B cell (primary cell): ENCODE results near the gene SEMA3B. TPM values are rescaled to one million over a fixed set of nuclear protein-coding genes. Genes with fewer than 3 reads are reported as not detected.

Source experiments
- ATAC-seq: fragments of 200-7000 bp; cut with Tn5 transposase; one replicate; pipeline ENCODE4 v1.10.0; 2021; ENCODE audit warnings: low read depth, mild to moderate bottlenecking, moderate number of reproducible peaks, moderate library complexity
- CTCF ChIA-PET: fragments of 350-600 bp; sonication (Branson Sonifier 250); formaldehyde crosslinking; loops from one replicate; lab custom pipeline; 2021; ENCODE audit warnings: antibody characterized with exemption, inconsistent platforms; lab: Charles Lee
- POLR2A ChIA-PET: fragments of 350-600 bp; sonication (Branson Sonifier 250); formaldehyde crosslinking; loops from one replicate; lab custom pipeline; 2021; ENCODE audit warnings: antibody characterized with exemption; lab: Charles Lee
- DNase-seq: peaks from one replicate; pipeline ENCODE4 v3.0.0; 2013
- H2AFZ ChIP-seq: 2 replicates; pipeline ENCODE4 v1.6.1; 2012; ENCODE audit warnings: mild to moderate bottlenecking, low read depth, low read length; ENCODE audit not compliant: insufficient read depth, poor library complexity, severe bottlenecking
- H3K27ac ChIP-seq, 2 donors: 1 replicate in 1 of 2; 2 replicates in 1 of 2; pipeline ENCODE4 v1.5.1; 2012 to 2013; ENCODE audit warnings: low read length in 2 of 2, mild to moderate bottlenecking in 2 of 2, moderate library complexity in 1 of 2
- H3K27me3 ChIP-seq, 4 experiments: fragments of 200-600 bp in 1 of 4; sonication (generic) in 1 of 4; replicated peaks in 1 of 4; 1 replicate in 2 of 4; 2 replicates in 2 of 4; pipeline versions ENCODE4 v1.6.1 to v1.7.0; 2013 to 2016; ENCODE audit warnings: low read length in 3 of 4, mild to moderate bottlenecking in 2 of 4, mixed read lengths in 1 of 4, moderate library complexity in 1 of 4; ENCODE audit not compliant: insufficient read depth in 4 of 4, control insufficient read depth in 3 of 4; ENCODE audit errors: control extremely low read depth in 1 of 4
- H3K36me3 ChIP-seq, 2 experiments: replicated peaks in 1 of 2; 1 replicate in 1 of 2; 2 replicates in 1 of 2; pipeline versions ENCODE4 v1.6.1 to v1.7.1; 2013; ENCODE audit warnings: low read length in 1 of 2; ENCODE audit not compliant: insufficient read depth in 2 of 2, control insufficient read depth in 1 of 2; ENCODE audit errors: control extremely low read depth in 1 of 2, extremely low read depth in 1 of 2
- H3K4me1 ChIP-seq, 2 donors: fragments of 200-600 bp in 1 of 2; sonication (generic) in 1 of 2; 1 replicate in 1 of 2; 2 replicates in 1 of 2; pipeline versions ENCODE4 v1.5.1 to v1.6.1; 2013 to 2017; ENCODE audit warnings: low read length in 2 of 2; ENCODE audit not compliant: control insufficient read depth in 2 of 2, insufficient read depth in 2 of 2
- H3K4me2 ChIP-seq: replicated peaks from 2 replicates; pipeline ENCODE3; 2012; ENCODE audit warnings: mild to moderate bottlenecking, low read depth, low read length; ENCODE audit not compliant: poor library complexity, severe bottlenecking
- H3K4me3 ChIP-seq, 5 experiments: fragments of 200-600 bp in 1 of 5; sonication (generic) in 1 of 5; 1 replicate in 3 of 5; 2 replicates in 2 of 5; pipeline versions ENCODE4 v1.5.1 to v1.7.0; 2011 to 2016; ENCODE audit warnings: low read length in 4 of 5, mild to moderate bottlenecking in 4 of 5, low read depth in 2 of 5, control low read depth in 1 of 5, moderate library complexity in 1 of 5; ENCODE audit not compliant: insufficient read depth in 1 of 5; ENCODE audit errors: control extremely low read depth in 1 of 5, extremely low read depth in 1 of 5
- H3K79me2 ChIP-seq: fragments of 200-600 bp; sonication (generic); one replicate; pipeline ENCODE4 v1.6.0; 2016; ENCODE audit warnings: low read length; ENCODE audit not compliant: control insufficient read depth, insufficient read depth
- H3K9ac ChIP-seq: fragments of 200-600 bp; sonication (generic); 2 replicates; pipeline ENCODE4 v1.6.1; 2017; ENCODE audit warnings: mild to moderate bottlenecking, low read length, moderate library complexity
- H3K9me3 ChIP-seq, 3 donors: one replicate each; pipeline versions ENCODE4 v1.6.1 to v1.7.1; 2013; ENCODE audit warnings: low read length in 2 of 3; ENCODE audit not compliant: control insufficient read depth in 2 of 3, insufficient read depth in 1 of 3; ENCODE audit errors: control extremely low read depth in 1 of 3
- H4K20me1 ChIP-seq: 2 replicates; pipeline ENCODE4 v1.6.0; 2012; ENCODE audit warnings: mild to moderate bottlenecking, low read length; ENCODE audit not compliant: insufficient read depth, control insufficient read depth, poor library complexity, severe bottlenecking
- H3K27ac Mint-ChIP-seq: one replicate; pipeline ENCODE4 v1.8.0; 2021; ENCODE audit warnings: mixed read lengths
- H3K27me3 Mint-ChIP-seq: one replicate; pipeline ENCODE4 v1.8.0; 2021; ENCODE audit warnings: mixed read lengths
- H3K4me1 Mint-ChIP-seq: one replicate; pipeline ENCODE4 v1.8.0; 2021; ENCODE audit warnings: mixed read lengths
- H3K4me3 Mint-ChIP-seq: one replicate; pipeline ENCODE4 v1.8.0; 2021; ENCODE audit warnings: mixed read lengths
- H3K9me3 Mint-ChIP-seq: one replicate; pipeline ENCODE4 v1.8.0; 2022; ENCODE audit warnings: mixed read lengths; ENCODE audit not compliant: insufficient read depth
- CTCF ChIP-seq: fragments of 200-600 bp; IDR thresholded peaks from one replicate; pipeline ENCODE4 v1.8.0; 2022; ENCODE audit warnings: antibody characterized with exemption, mild to moderate bottlenecking
- EZH2 ChIP-seq: IDR thresholded peaks from 2 replicates; pipeline ENCODE4 v1.6.1; 2012; ENCODE audit warnings: borderline replicate concordance, low read depth, mild to moderate bottlenecking, moderate library complexity, low read length; ENCODE audit not compliant: insufficient read depth, poor library complexity, severe bottlenecking
- WGBS: methylation state at CpG from one replicate; pipeline ENCODE4 v1.1.5; 2013; ENCODE audit warnings: missing lambda C conversion rate; ENCODE audit not compliant: insufficient coverage; 5-methylcytosine and 5-hydroxymethylcytosine counted together
- intact Hi-C: fragments of 100-400 bp; cut with micrococcal nuclease; formaldehyde crosslinking; loops from one replicate; pipeline ENCODE4 v1.10.0; 2022
- polyA plus RNA-seq: library from polyadenylated mRNA; depleted of rRNA; stranded (reverse); fragments of >200 nt; gene quantifications from 2 replicates; pipeline ENCODE4 v1.2.3, GENCODE V29; 2012
- total RNA-seq, 2 donors: library from RNA; stranded (reverse); fragments of 120-200 nt in 1 of 2; gene quantifications; 1 replicate in 1 of 2; 2 replicates in 1 of 2; pipeline versions ENCODE4 v1.2.3 to v1.2.4, GENCODE V29; 2013 to 2022

Gene SEMA3B
- total and polyA plus RNA-seq, 2 donors (not counting 1 experiment from before 2014, with no cell fraction given): 0.34 to 0.52 TPM

DNA sequence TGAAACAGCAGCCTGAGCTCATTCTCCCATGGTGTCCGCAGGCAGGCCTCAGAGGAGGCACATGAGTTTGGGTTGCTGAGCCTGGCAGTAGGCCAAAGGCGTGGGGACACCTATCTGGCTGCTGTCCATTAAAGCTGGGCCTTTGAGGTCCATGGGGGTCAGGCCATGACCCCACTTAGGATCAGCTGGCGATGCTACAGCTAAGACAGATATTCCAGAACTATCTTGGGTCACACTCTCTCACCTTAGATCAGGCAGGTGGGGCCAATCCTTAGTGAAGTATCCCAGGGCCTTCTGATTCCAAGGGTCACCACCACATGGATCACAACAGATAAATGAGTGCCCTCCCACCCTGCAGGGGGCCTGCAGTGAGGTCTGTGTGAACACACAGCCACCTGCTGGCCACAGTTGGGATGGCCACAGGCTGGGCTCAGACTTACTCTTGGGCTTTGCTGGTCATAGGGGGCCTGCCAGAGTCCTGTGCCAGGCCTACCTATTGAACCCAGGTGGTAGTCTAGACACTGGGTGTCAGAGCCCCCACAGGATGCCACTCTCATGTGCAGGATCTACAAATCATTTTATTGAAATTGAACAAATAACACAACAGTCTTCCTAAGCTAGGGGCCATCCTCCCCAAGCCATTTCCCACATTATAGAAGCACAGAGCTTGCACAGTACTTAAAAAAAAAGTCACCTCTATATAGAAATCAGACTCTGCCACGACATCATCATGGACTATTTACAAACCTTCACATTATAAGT lies 55.6 kb downstream of the SEMA3B start:
- Histone ChIP-seq H3K79me2 (peaks cover 21% of the 10 kb centered on the region), H3K27ac (no peak overlapping the region), H4K20me1 (peaks cover 11% of the 10 kb centered on the region), H3K9ac (no peak overlapping the region), H3K4me3 (no peak overlapping the region), H3K9me3 (peaks cover 0 to 3% (median 0%) of the 10 kb centered on the region in 3 donors), H3K36me3 (peaks cover 0 to 22% of the 10 kb centered on the region in 2 experiments), H3K27me3 (no peaks in the 10 kb centered on the region), H3K4me1 (peaks cover 27 to 47% of the 10 kb centered on the region in 2 donors), H3K4me2 (no peak overlapping the region), H2AFZ (no peak overlapping the region)
- intact Hi-C loops: loop anchor here (1.0 to 5.0 kb wide), 2 partner anchors 50 to 87 kb away; partner anchors contain the start of gene GNAI2
- Mint-ChIP-seq H3K27ac (peak overlapping the region; percentile 54), H3K9me3 (no peaks in the 10 kb centered on the region), H3K27me3 (no peaks in the 10 kb centered on the region), H3K4me1 (peaks cover 44% of the 10 kb centered on the region), H3K4me3 (peak overlapping the region; percentile 26)
- ChIA-PET POLR2A (interaction anchor here (2.9 kb wide), 1 partner anchor 12 kb away, joined by 16 read pairs; no protein-coding TSS in a partner anchor), CTCF (interaction anchor here (0.7 to 3.1 kb wide), 16 partner anchors 10 to 130 kb away, joined by 3 to 28 read pairs (median 5); partner anchors contain the start of genes HYAL3, IFRD2 and NAA80)
- no peak for TF ChIP-seq EZH2
- TF ChIP-seq CTCF: peak; percentile 83
- peak; percentile 70 for DNase-seq
- peak; percentile 26 for ATAC-seq
- WGBS: 86% methylated on average over 3 of the region's 4 CpGs

GRCh38 chr3:50325113-50325480 lies 56.1 kb downstream of the SEMA3B start:
- Mint-ChIP-seq H3K4me1 (peaks cover 39% of the 10 kb centered on the region), H3K4me3 (peak overlapping the region; percentile 26), H3K9me3 (no peaks in the 10 kb centered on the region), H3K27ac (no peak overlapping the region), H3K27me3 (no peaks in the 10 kb centered on the region)
- H3K36me3 ChIP-seq: peaks cover 0 to 27% of the 10 kb centered on the region in 2 experiments
- ChIA-PET CTCF (interaction anchor here (0.7 to 3.1 kb wide), 11 partner anchors 10 to 99 kb away, joined by 3 to 28 read pairs (median 6); partner anchors contain the start of genes HYAL3, IFRD2 and NAA80), POLR2A (interaction anchor here (2.9 kb wide), 1 partner anchor 12 kb away, joined by 16 read pairs; no protein-coding TSS in a partner anchor)
- H3K4me2 ChIP-seq: no peak overlapping the region
- intact Hi-C loops: no loop called here
- no peak overlapping the region for H2AFZ ChIP-seq
- WGBS: no CpG with 5 or more reads among the region's 2 CpGs
- H4K20me1 ChIP-seq: peaks cover 11% of the 10 kb centered on the region
- H3K79me2 ChIP-seq: peaks cover 21% of the 10 kb centered on the region
- peaks cover 25 to 41% of the 10 kb centered on the region in 2 donors for H3K4me1 ChIP-seq
- ATAC-seq: no peak
- no peaks in the 10 kb centered on the region for H3K27me3 ChIP-seq
- peaks cover 0 to 3% (median 0%) of the 10 kb centered on the region in 3 donors for H3K9me3 ChIP-seq
- H3K9ac ChIP-seq: no peak overlapping the region
- H3K27ac ChIP-seq: no peak overlapping the region
- no peak for DNase-seq
- H3K4me3 ChIP-seq: no peak overlapping the region
- TF ChIP-seq EZH2 (no peak), CTCF (no peak)
